Activated T-helper 1 cell treated with anti-CD3 and anti-CD28 coated beads, Interleukin-2, amount 50 U/mL, for 16 hours (primary cell): ENCODE data around the gene USP3.

ENCODE experiments used
- DNase-seq, 2 donors: peaks; one replicate each; pipeline ENCODE4 v3.0.0-alpha.2; 2020; ENCODE audit warnings: low read depth in 1 of 2, low spot score in 1 of 2

The USP3 gene

DNA sequence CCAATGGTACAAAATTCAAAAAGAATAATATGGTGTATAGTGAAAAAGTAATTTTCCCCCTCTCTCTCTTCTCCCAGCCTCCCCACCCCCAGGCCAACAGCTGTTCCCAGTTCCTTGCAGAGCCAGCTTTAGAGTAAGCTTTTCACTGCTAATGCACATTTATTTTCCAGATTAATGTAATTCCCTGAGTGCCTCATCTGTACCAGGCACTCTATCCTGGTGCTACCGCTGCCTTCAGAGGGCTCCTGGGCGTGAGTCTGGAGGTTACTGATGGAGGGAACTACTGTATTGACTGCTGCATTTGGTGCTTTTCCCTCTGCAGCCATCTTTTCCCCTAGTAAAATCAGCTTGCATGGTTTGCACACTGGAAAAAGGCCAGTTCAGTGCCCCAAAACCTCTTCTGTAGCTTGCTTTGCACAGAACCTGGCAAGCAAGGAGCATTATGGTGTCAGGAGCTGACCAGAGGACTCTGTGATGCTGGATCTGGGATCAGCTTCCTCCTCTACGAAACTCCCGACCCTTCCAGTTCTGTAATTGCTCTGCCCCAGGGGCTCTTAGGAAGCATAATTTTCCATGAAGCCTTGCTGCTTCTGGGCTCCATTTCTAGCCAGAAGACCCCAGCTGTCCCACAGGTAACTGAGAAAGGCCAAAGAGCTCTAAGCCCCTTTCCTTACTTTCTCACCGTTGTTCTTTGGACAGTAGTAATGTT, 8.5 kb upstream of the USP3 start:
- no peak for DNase-seq

- DNase-seq, result peak; percentile 54 to 55
Measured at GRCh38 chr15:63497642-63498467, 6.5 kb upstream of the USP3 start.

GRCh38 chr15:63499175-63499549, 5.2 kb upstream of the USP3 start:
- DNase-seq, result no peak

DNA sequence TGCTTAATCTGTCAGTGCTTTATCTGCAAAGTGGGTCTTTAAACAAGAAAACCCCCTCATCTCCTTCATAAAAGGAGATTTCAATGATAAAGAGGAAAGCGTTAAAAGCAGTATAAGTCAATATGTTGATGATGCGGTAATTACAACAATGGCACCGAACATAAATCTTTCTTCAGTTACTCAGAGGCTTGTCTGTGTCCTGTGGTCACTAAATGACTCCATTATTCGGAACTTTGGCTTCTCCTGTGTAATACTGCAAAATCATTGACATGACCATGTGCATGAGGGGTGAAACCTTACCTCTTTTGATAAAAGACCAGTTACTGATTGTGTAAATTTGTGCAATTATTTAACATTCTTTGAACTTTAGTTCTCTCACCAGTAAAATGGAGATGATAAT, 4.8 kb upstream of the USP3 start:
- DNase-seq, result no peak

DNA sequence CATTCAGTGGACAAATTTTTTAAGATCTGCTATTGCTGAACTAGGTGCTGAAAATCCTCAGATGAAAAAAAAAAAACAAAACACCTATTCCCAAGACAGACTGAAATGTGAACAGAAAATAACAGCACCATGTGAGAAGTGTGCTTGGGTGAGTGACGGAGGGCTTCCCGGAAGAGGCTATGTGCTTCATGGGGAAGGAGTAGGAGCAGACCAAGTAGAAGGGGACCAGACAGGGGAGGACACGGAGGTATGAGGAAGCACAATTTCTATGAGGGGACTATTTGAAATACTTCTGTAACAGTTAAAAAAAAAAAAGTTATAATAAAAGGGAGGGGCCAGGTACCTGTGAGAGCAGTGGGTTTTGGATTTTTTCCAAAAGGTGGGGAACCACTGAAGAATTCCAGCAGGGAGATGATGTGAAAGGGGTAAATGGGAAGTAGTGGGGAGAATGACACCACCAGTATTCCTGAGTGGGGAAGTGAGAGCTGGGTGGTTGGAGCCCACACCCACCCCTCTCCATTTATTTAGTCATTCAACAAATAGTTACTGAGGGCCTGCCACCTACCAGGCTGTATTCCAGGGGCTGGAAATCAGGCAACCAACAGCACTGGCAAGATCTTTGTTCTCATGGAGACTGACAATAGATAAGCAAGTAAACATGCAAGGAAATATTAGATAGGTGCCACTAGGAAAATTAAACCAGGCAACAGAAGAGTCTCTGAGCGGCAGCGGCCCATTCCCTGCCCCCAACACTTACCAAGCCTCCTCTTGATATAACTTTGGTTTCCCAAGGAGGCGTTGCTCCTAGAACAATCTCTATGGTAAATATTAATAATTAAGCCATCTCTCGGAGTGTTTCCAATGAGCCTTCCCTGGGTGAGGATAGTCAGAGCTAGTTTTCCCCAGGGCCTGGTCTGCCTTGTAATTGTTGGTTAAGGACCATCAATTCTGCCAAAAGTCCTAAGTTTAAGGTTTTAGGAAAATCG, 3.8 kb upstream of the USP3 start:
- no peak for DNase-seq

DNA sequence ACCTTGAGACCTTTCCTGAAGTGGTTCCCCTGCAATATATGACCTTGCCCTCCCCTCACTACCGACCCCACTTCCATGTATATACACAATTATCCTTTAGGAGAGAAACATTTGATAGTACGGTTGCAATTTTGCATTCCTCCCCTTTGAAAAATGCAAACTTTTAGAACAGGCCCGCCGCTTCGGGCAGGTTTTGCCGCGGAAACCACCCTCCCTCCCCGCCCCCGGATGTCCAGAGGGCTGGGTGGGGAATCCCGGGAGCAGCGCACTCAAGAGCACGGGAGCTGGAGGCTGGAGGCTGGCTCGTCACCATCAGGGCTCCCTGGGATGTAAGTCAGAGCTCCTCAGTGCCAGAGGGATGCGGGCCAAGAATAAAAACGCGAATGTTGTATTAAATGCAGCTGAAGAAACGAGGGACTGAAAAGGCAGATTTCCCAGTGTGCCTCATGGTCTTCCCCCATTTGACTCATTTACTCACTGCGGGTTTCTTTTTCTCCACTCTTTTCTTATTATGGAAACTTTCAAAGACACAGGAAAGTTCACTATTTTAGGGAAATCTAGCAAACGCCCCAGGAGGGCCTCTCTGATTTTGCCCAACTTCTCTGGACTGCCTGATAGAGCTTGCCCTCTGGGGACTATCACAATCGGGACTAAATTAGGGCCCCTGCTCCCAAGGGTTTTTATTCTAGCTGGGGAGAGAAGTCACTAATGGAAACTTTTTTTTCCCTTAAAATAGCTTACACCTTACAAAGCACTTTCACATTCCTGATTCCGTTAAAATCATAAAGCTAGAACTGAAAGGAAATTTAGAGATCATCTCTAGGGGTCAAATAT, 2.9 kb upstream of the USP3 start:
- peak in 1 of 2 donors; percentile 49 for DNase-seq

- no peak for DNase-seq
Measured at GRCh38 chr15:63502137-63502766, 2.1 kb upstream of the USP3 start.

DNA sequence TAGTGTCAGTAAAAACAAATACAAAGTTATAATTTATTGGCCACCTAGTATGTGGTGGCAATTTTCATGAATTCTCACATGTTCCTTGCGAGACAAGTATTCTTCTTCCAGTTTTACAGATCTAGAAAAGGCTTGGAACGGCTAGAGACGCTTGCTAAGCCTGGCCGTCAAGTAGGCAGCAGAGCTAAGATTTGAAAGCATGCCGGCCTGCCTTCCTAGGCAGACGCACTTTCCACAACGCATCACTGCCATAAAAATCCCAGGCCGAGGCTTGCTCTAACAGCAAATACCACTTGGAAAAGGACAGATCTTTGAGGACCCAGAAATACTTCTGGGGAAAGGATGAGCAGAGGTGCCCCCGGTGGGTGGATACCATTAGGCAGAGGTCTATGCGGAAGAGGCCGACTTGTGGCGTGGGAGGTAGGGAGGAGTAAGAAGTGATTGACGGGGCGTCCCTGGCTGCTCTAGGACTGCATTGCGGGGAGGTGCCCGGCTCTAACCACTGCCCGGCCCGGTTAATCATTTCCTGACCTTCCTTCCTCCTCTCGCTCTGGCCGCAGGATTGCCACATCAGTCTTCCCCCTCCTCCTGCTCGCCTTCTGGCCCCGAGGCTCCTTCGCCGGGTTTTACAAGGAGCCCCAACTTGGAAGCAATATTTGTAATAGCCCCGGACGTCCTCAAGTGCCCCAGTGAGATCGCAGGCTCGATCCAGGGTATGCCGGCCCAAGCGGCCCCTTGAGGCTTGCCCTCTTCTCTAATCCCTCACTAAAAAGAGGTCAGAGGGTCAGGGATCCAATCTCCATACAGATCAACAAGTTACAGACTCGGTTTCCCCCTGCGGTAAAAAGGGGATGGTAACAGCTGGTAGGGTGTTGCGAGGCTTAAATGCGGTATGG, 1.3 kb upstream of the USP3 start:
- peak; percentile 25 to 51 for DNase-seq

- peak; percentile 62 to 81 for DNase-seq
Measured at GRCh38 chr15:63503739-63504246, 600 bp upstream of the USP3 start.

- peak in 1 of 2 donors; percentile 23 for DNase-seq
Measured at GRCh38 chr15:63504979-63505841, 817 bp downstream of the USP3 start.

DNA sequence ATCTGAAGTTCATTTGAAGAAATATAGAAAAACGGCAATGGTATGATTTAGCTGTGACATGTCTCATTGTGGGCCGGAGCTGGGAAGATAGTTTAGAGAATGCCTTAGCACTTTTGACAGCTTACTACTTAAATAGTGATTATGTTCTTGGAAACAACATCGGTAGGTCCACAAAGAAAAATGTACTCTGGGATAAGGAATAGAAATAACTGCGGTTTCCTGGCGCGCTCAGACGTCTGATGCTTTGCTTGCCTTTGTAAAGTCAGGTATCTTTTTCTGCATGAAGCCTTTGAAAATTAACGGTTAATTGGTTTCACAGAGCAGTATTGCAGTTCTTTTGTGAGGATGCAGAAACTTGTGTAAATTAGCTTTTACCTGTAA, 1.4 kb downstream of the USP3 start:
- no peak for DNase-seq

GRCh38 chr15:63506537-63507035, 2.2 kb downstream of the USP3 start:
- DNase-seq, result no peak

DNA sequence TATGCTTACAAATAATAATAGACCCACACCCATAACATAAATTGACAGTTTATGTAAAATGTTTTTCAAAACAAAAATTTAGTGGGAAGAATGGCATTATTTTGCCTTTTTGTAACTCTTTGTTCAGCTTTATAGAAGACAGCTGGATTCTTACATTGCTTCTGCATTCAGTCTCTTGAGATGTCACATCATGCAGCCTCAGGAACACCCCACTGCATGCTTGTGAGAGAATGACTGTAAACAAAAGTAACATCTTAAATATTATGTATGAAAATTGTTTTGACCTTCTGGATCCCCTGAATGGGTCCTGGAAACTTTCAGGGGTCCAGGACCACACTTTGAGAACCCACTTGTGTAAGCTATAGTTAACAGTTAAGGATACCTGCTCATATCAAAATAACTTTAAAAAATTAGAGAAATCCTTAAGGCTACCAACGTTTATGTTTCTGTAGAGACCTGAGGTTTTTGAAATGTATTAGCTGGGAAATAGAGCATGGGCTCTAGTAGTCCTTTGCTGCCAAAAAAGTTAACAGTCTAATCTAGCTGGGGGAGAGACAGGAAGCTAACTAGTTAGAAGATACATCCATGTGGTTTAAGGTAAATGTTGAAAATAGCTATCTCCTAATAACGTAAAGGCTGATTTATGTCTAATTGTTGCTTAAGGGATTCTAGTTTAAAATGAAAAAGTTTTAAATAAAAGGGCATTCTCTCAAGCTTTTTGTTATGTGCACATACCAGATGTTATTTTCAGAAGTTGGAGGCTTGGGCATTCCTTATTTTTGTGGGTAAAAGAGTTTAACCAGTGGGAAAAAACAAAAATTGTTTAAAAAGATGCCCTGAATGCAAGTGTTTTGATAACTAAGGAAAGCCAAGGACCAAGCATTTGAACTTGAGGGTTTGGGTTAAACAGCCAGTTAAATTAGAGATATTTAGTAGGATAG, 3.8 kb downstream of the USP3 start:
- DNase-seq, result no peak

DNA sequence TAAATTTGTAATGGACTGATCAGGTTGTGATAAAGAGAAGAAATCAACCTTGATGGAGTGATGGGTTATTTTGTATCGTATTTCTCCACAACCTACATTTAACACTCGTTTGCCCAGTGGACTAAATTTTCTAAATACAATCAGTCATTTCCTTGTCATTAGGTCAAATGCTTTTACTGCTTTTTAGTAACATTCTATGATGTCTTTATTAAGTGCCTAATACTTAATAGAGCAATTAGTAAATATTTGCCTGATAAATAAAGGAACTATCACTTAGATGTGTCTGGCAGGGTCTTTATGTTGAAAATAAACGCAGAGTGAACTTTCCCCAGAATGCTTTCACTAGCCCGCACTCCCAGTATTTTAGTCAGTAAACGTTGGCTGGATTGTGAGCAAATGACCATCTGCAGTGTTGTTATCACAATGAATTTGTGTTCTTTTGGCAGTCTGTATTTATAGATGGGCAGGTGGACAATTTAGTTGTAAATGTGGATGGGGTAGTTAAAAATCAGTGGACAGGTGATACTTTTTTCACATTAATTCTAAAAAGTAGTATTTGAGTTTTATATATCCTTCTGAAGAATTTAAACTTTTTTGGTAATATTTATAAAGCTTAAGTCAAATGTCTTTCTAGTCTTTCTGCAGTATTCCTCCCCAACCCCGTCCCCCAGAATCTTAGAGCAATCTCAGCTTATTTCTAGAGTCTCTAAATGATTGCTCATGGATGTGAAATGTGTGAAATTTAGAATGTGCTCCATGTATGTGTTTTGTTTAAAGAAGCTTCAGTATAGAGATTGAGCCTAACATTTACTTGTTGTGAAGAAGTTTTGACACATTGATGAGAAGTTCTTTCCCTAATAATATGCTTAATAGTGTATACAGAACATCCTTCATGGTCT, 4.9 kb downstream of the USP3 start:
- DNase-seq, result no peak
